BJ (cell line): ENCODE data around the gene BUB1B. TPM values are rescaled to one million over a fixed set of nuclear protein-coding genes. Genes with fewer than 3 reads are reported as not detected.

ENCODE experiments used
- CTCF ChIA-PET: fragments of 350-600 bp; formaldehyde crosslinking; extraction: SDS; loops from one replicate; lab custom pipeline; 2021; ENCODE audit warnings: antibody characterized with exemption, inconsistent platforms; lab: Yijun Ruan, JAX
- POLR2A ChIA-PET: fragments of 300-600 bp; sonication (Branson Sonifier 250); formaldehyde crosslinking; extraction: SDS; loops from one replicate; lab custom pipeline; 2021; ENCODE audit warnings: antibody characterized with exemption; lab: Charles Lee
- DNase-seq: peaks from one replicate; pipeline ENCODE4 v3.0.0-alpha.2; 2011; ENCODE audit warnings: low read depth
- H3K27me3 ChIP-seq: 2 replicates; pipeline ENCODE4 v1.6.0; 2011; ENCODE audit warnings: low read length; ENCODE audit not compliant: control insufficient read depth, insufficient read depth
- H3K36me3 ChIP-seq: 2 replicates; pipeline ENCODE4 v1.5.1; 2011; ENCODE audit warnings: low read length; ENCODE audit not compliant: control insufficient read depth, insufficient read depth
- H3K4me3 ChIP-seq: 2 replicates; pipeline ENCODE4 v1.5.1; 2011; ENCODE audit warnings: low read depth, mild to moderate bottlenecking, control low read depth, low read length
- CTCF ChIP-seq: IDR thresholded peaks from 2 replicates; pipeline ENCODE4 v1.5.1; 2011; ENCODE audit warnings: low read depth, mild to moderate bottlenecking, control low read depth, inconsistent platforms, low read length, moderate library complexity; ENCODE audit not compliant: insufficient read depth
- polyA plus RNA-seq: library from polyadenylated mRNA; depleted of rRNA; stranded (reverse); fragments of >200 nt; gene quantifications from 2 replicates; pipeline ENCODE4 v1.2.3, GENCODE V29; 2011

The BUB1B gene
- polyA plus RNA-seq, 1 experiment = 12.8 TPM

DNA sequence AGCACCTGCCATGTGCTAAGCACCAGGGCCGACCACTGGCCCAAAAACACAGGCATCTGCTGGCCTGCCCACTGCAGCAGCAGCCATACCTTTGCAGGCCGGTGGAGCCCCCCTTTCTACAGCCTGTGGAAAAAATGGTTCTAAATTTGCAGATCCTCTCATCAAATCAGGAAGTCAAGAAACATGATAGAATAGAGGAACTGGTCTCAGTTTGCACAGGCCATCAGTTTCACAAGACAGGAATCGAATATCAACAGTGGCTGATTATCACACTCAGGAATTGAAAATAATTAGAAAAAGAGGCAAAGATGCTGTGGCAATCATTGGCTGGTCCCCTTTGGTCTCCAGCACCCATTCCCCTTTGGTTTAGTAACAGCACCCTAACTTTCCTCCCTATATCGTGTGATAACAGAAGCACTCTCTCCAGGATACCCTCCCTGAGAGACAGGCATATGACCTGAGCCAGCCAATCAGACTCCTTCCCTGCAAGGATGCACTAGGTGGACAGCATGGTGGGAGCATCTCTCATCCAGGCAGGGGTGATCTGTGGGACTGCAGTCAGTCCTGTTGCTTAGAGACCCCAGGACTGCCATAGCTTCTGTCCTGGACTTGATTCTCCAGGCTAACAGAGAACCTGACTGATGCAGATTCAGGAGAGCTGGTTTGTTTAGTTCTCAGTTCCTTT is 74.5 kb downstream of the BUB1B start:
- CTCF ChIA-PET = interaction anchor here (1.5 to 2.3 kb wide), 2 partner anchors 18 to 39 kb away, joined by 5 to 9 read pairs; no protein-coding TSS in a partner anchor
- DNase-seq = no peak
- H3K27me3 ChIP-seq = peaks cover 5% of the 10 kb centered on the region
- no peaks in the 10 kb centered on the region; the same call in 1 of the 2 replicates for H3K36me3 ChIP-seq
- TF ChIP-seq CTCF = no peak
- H3K4me3 ChIP-seq = no peak overlapping the region
- POLR2A ChIA-PET = interaction anchor here (0.6 kb wide), 1 partner anchor 459 kb away, joined by 3 read pairs; no protein-coding TSS in a partner anchor

DNA sequence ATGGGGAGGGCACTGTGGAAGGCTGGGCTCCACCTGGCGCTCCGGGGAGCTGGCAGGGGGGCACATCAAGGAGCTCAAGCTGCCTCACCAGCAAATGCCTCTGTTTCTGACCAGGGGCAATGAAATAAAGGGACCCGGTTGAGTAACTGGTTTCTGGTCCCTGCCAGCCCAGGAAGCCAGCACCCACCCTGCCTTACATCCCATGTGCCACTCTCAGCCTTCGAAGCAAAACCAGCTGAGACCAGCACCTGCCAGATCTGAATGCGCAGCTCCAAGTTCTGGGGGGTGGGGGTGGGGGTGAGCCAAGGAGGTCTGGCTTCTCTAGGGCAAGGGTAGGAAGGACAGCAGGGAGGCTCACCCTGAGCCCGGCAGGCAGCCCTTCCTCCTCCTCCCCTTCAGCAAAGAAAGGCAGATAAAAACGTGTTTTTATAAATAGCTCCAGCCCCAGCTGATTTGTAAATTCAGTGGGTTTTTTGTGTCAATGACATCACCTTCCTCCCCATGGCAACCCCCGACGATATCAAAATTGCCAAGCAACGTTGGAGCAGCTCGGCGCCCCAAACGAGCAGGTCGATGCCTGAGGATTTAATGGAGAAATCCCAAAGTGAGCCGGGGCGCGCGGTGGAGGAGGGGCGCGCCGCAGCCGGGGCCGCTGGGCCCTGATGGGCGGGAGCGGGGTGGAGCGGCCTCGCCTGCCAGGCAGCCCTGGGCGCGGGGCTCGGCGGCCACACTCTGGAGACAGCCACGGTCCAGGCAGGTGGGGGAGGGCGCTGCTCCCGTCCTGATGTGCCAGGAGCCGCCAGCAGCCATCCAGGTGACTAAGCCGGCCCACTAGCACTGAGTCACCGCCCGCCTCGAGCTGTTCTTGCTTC is 77.9 kb downstream of the BUB1B start, which contains the start of gene PAK6:
Gene PAK6, plus strand, starts transcription at position 532 of the 872 bp plus-strand sequence. CDS start 25,723 bp downstream, outside the sequence.
- no peak for TF ChIP-seq CTCF
- CTCF ChIA-PET = interaction anchor here (0.6 to 3.8 kb wide), 9 partner anchors 8 to 128 kb away, joined by 3 to 32 read pairs (median 4); no protein-coding TSS in a partner anchor
- Histone ChIP-seq H3K36me3 (no peaks in the 10 kb centered on the region; the same call in 1 of the 2 replicates), H3K4me3 (peak within 1 kb of the TSS; percentile 35), H3K27me3 (peaks cover 10% of the 10 kb centered on the region)
- DNase-seq = no peak
- POLR2A ChIA-PET = interaction anchor here (0.6 kb wide), 1 partner anchor 12 kb away, joined by 4 read pairs; no protein-coding TSS in a partner anchor

GRCh38 chr15:40239404-40239692 is 78.5 kb downstream of the BUB1B start:
- no peak for DNase-seq
- Histone ChIP-seq H3K4me3 (peak overlapping the region; percentile 35), H3K27me3 (peaks cover 10% of the 10 kb centered on the region), H3K36me3 (no peaks in the 10 kb centered on the region; the same call in 1 of the 2 replicates)
- ChIA-PET POLR2A (interaction anchor here (0.6 kb wide), 1 partner anchor 12 kb away, joined by 4 read pairs; no protein-coding TSS in a partner anchor), CTCF (interaction anchor here (0.9 to 3.8 kb wide), 6 partner anchors 12 to 43 kb away, joined by 3 to 32 read pairs (median 6); no protein-coding TSS in a partner anchor)
- no peak for TF ChIP-seq CTCF

- Histone ChIP-seq H3K4me3 (no peak overlapping the region), H3K36me3 (no peaks in the 10 kb centered on the region), H3K27me3 (peaks cover 14% of the 10 kb centered on the region)
- CTCF ChIA-PET = interaction anchor here (0.9 to 3.8 kb wide), 4 partner anchors 12 to 39 kb away, joined by 3 to 32 read pairs (median 8); no protein-coding TSS in a partner anchor
- POLR2A ChIA-PET = no interaction called here
- no peak for DNase-seq
- TF ChIP-seq CTCF = no peak
Measured at GRCh38 chr15:40239693-40240618, 79.1 kb downstream of the BUB1B start.
